ENCODE measurements around the gene ACTN4. TPM values are rescaled to one million over a fixed set of nuclear protein-coding genes. Genes with fewer than 3 reads are reported as not detected.
A peak's percentile ranks its signal among the peaks of the same experiment; 100 is the strongest.

Gene ACTN4
- total and polyA plus RNA-seq, 10 of the 15 experiments (the other 5 are each of a cell fraction or from before 2014, with no cell fraction given), result 2.4 to 293 (median 72.5) TPM

GRCh38 chr19:38618590-38619360 is 28.7 kb upstream of the ACTN4 start, which contains the start of gene EIF3K (continued):
- TF ChIP-seq MEF2B (IDR thresholded peaks at IDR 0.05; ENCODE audit: partially characterized antibody, poor library complexity, severe bottlenecking) (peak; percentile 53), STAT3 (IDR thresholded peaks at IDR 0.05; ENCODE audit: low read depth, low read length) (peak; percentile 33; the same call in 1 of the 2 replicates), GABPA (IDR thresholded peaks at IDR 0.05; ENCODE audit: low read depth) (peak; percentile 93), GATAD2B (conservative IDR thresholded peaks at IDR 0.05; ENCODE audit: low read depth) (no peak), POLR2AphosphoS2 (IDR thresholded peaks at IDR 0.05; ENCODE audit: low read depth, low read length) (peak; percentile 89; the same call in 1 of the 2 replicates), SIX5 (IDR thresholded peaks at IDR 0.05; ENCODE audit: low read depth, low read length, severe bottlenecking) (peak; percentile 35), SREBF2 (IDR thresholded peaks at IDR 0.05; ENCODE audit: low read length) (peak; percentile 75; the same call in 1 of the 2 replicates), HCFC1 (IDR thresholded peaks at IDR 0.05; ENCODE audit: low read length) (peak; percentile 69), TCF7 (IDR thresholded peaks at IDR 0.05; ENCODE audit: borderline replicate concordance) (no peak), POLR2AphosphoS5 (IDR thresholded peaks at IDR 0.05; ENCODE audit: low read length) (peak; percentile 98), RUNX3 (IDR thresholded peaks at IDR 0.05; ENCODE audit: low read length) (peak; percentile 63), EED (IDR thresholded peaks at IDR 0.05; ENCODE audit: low read depth) (peak; percentile 40; the same call in 1 of the 2 replicates), EGR1 (IDR thresholded peaks at IDR 0.05; ENCODE audit: borderline replicate concordance in 1 of 2, low read depth in 2 of 2, low read length in 2 of 2) (0 out of 3 replicates have a peak, but pooled peaks of 1 of the 2 experiments have one; percentile 37), HDAC2 (IDR thresholded peaks at IDR 0.05) (no peak), ZNF622 (IDR thresholded peaks at IDR 0.05) (no peak), SREBF1 (IDR thresholded peaks at IDR 0.05; ENCODE audit: low read length) (no peak; the same call in 1 of the 2 replicates), POLR2A (IDR thresholded peaks at IDR 0.05; ENCODE audit: low read depth, low read length) (peak; percentile 98), PKNOX1 (IDR thresholded peaks at IDR 0.05) (peak; percentile 89), BMI1 (IDR thresholded peaks at IDR 0.05; ENCODE audit: borderline replicate concordance) (no peak)
- TF ChIP-seq, protein P1, sequence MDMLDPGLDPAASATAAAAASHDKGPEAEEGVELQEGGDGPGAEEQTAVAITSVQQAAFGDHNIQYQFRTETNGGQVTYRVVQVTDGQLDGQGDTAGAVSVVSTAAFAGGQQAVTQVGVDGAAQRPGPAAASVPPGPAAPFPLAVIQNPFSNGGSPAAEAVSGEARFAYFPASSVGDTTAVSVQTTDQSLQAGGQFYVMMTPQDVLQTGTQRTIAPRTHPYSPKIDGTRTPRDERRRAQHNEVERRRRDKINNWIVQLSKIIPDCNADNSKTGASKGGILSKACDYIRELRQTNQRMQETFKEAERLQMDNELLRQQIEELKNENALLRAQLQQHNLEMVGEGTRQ (IDR thresholded peaks at IDR 0.05; ENCODE audit: borderline replicate concordance, low read depth, low read length), result peak; percentile 95
- TF ChIP-seq, protein P2, sequence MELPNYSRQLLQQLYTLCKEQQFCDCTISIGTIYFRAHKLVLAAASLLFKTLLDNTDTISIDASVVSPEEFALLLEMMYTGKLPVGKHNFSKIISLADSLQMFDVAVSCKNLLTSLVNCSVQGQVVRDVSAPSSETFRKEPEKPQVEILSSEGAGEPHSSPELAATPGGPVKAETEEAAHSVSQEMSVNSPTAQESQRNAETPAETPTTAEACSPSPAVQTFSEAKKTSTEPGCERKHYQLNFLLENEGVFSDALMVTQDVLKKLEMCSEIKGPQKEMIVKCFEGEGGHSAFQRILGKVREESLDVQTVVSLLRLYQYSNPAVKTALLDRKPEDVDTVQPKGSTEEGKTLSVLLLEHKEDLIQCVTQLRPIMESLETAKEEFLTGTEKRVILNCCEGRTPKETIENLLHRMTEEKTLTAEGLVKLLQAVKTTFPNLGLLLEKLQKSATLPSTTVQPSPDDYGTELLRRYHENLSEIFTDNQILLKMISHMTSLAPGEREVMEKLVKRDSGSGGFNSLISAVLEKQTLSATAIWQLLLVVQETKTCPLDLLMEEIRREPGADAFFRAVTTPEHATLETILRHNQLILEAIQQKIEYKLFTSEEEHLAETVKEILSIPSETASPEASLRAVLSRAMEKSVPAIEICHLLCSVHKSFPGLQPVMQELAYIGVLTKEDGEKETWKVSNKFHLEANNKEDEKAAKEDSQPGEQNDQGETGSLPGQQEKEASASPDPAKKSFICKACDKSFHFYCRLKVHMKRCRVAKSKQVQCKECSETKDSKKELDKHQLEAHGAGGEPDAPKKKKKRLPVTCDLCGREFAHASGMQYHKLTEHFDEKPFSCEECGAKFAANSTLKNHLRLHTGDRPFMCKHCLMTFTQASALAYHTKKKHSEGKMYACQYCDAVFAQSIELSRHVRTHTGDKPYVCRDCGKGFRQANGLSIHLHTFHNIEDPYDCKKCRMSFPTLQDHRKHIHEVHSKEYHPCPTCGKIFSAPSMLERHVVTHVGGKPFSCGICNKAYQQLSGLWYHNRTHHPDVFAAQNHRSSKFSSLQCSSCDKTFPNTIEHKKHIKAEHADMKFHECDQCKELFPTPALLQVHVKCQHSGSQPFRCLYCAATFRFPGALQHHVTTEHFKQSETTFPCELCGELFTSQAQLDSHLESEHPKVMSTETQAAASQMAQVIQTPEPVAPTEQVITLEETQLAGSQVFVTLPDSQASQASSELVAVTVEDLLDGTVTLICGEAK (IDR thresholded peaks at IDR 0.05; ENCODE audit: borderline replicate concordance), result peak; percentile 91
- TF ChIP-seq, protein P3, sequence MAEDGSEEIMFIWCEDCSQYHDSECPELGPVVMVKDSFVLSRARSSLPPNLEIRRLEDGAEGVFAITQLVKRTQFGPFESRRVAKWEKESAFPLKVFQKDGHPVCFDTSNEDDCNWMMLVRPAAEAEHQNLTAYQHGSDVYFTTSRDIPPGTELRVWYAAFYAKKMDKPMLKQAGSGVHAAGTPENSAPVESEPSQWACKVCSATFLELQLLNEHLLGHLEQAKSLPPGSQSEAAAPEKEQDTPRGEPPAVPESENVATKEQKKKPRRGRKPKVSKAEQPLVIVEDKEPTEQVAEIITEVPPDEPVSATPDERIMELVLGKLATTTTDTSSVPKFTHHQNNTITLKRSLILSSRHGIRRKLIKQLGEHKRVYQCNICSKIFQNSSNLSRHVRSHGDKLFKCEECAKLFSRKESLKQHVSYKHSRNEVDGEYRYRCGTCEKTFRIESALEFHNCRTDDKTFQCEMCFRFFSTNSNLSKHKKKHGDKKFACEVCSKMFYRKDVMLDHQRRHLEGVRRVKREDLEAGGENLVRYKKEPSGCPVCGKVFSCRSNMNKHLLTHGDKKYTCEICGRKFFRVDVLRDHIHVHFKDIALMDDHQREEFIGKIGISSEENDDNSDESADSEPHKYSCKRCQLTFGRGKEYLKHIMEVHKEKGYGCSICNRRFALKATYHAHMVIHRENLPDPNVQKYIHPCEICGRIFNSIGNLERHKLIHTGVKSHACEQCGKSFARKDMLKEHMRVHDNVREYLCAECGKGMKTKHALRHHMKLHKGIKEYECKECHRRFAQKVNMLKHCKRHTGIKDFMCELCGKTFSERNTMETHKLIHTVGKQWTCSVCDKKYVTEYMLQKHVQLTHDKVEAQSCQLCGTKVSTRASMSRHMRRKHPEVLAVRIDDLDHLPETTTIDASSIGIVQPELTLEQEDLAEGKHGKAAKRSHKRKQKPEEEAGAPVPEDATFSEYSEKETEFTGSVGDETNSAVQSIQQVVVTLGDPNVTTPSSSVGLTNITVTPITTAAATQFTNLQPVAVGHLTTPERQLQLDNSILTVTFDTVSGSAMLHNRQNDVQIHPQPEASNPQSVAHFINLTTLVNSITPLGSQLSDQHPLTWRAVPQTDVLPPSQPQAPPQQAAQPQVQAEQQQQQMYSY (CRISPR knock-in tag; IDR thresholded peaks at IDR 0.05), result no peak

Measured in GM12878 (cell line).